PFSK-1 (cell line): Measurements from ENCODE around the gene DPY19L2.

Source experiments
- POLR2AphosphoS5 ChIP-seq: IDR thresholded peaks from 2 replicates; pipeline ENCODE4 v1.6.1; 2012; ENCODE audit warnings: low read depth, mild to moderate bottlenecking, control low read depth, low read length, moderate library complexity
- SIN3A ChIP-seq: IDR thresholded peaks from 2 replicates; pipeline ENCODE4 v1.6.1; 2012; ENCODE audit warnings: mild to moderate bottlenecking, low read length, moderate library complexity, borderline replicate concordance; ENCODE audit not compliant: insufficient read depth

DNA sequence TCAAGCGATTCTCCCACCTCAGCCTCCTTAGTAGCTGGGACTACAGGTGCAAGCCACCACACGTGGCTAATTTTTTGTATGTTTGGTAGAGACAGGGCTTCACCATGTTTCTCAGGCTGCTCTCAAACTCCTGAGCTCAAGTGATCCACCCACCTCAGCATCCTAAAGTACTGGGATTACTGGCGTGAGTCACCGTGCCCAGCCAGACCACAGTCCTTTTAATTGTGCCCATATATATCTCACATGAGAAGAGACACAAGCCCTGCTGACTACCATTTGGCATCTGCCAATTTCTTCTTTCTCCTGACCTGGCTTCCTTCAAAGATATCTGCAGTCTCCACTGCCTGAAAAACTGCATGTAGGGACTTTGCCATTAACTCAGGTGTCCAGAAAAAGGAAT is 142.5 kb downstream of the DPY19L2 start:
- TF ChIP-seq POLR2AphosphoS5 = no peak
- no peak for TF ChIP-seq SIN3A
